NT2/D1 (cell line): ENCODE data around the gene RPSA.
"Not testable (repeated sequence)": the region's sequence is repeated elsewhere in the genome, so short reads cannot be mapped to it uniquely, and the experiment has no call there.

Source experiments
- SUZ12 ChIP-seq: IDR thresholded peaks from 2 replicates; pipeline ENCODE4 v1.6.1; 2011; ENCODE audit not compliant: insufficient read length, insufficient read depth; ENCODE audit errors: extremely low read depth
- YY1 ChIP-seq: IDR thresholded peaks from 2 replicates; pipeline ENCODE4 v1.6.1; 2011; ENCODE audit not compliant: insufficient read length, insufficient read depth
- ZNF274 ChIP-seq: IDR thresholded peaks from 2 replicates; pipeline ENCODE4 v1.6.1; 2011; ENCODE audit warnings: mild to moderate bottlenecking, low read depth, low read length

DNA sequence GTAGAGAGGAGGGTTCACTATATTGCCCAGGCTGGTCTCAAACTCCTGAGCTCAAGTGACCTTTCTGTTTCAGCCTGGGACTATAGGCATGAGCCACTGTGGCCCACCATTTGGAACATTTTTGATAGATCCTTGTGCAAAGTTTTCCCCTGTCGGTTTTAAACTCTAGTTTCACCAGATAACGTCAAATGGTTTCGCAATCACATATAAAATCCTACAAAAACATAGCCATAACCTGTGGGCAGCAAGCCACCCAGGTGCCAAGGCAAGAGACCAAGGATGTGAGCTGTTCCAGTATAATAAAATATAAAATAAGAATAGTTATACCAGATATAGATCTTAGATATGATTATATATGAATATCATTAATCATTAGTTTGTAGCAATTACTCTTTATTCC, 10.5 kb downstream of the RPSA start:
- not testable (repeated sequence) for TF ChIP-seq YY1, SUZ12, ZNF274
